ENCODE data around the gene ELMO2. TPM values are rescaled to one million over a fixed set of nuclear protein-coding genes. Genes with fewer than 3 reads are reported as not detected.
A peak's percentile ranks its signal among the peaks of the same experiment; 100 is the strongest.

Gene ELMO2
- total and polyA plus RNA-seq, 9 of the 15 experiments (the other 6 are each of a cell fraction or from before 2014, with no cell fraction given) = 7.5 to 21.5 (median 15.9) TPM

GRCh38 chr20:46438156-46438750 is 31.8 kb upstream of the ELMO2 start:
- in situ Hi-C loops (cut with MboI) (no loop called here), intact Hi-C loops (cut with micrococcal nuclease) (no loop called here)
- peak; percentile 15 to 32 (median 20) for DNase-seq (ENCODE audit: extremely low read depth in 1 of 4, low spot score in 3 of 4)
- 3% methylated on average over 4 of the region's 4 CpGs for WGBS (ENCODE audit: insufficient coverage, low coverage, missing lambda C conversion rate)
- no peak for FAIRE-seq
- ChIA-PET CTCF (ENCODE audit: low intra/inter-chr PET ratio) (interaction anchor here (1.4 to 1.7 kb wide), 2 partner anchors 131 to 306 kb away, joined by 5 to 8 read pairs; partner anchors contain the start of gene CDH22), POLR2A (interaction anchor here (0.5 to 1.1 kb wide), 4 partner anchors 28 to 109 kb away, joined by 3 to 5 read pairs (median 3); no protein-coding TSS in a partner anchor)
- no peaks in the 10 kb centered on the region for H3K36me3 ChIP-seq (ENCODE audit: control insufficient read depth, insufficient read depth, low read length)
- H3K27me3 ChIP-seq (ENCODE audit: control insufficient read depth in 2 of 2, insufficient read depth in 2 of 2, low read length in 2 of 2) = peaks cover 0 to 6% of the 10 kb centered on the region in 2 experiments; a peak in 2 of 5 replicates
- H3K9ac ChIP-seq (ENCODE audit: insufficient read depth in 1 of 2, low read depth in 2 of 2, low read length in 2 of 2) = no peak overlapping the region
- no peak overlapping the region for H3K4me3 ChIP-seq
- no peaks in the 10 kb centered on the region for H3K79me2 ChIP-seq (ENCODE audit: control insufficient read depth, insufficient read depth, low read length)
- H4K20me1 ChIP-seq (replicated peaks; ENCODE audit: control insufficient read depth, insufficient read depth, low read length) = no peaks in the 10 kb centered on the region
- BruUV-seq (replicated peaks) = no TSS peak
- H2AFZ ChIP-seq (ENCODE audit: low read depth, low read length) = no peak overlapping the region
- peak; percentile 55; the same call in 1 of the 3 replicates for ATAC-seq
- H3K27ac ChIP-seq (ENCODE audit: extremely low read depth, low read depth, low read length) = no peak overlapping the region
- no peak overlapping the region for H3K4me2 ChIP-seq (ENCODE audit: insufficient read depth, low read length)
- H3K9me1 ChIP-seq (ENCODE audit: control insufficient read depth, insufficient read depth, low read length) = no peaks in the 10 kb centered on the region
- no peaks in the 10 kb centered on the region for H3K4me1 ChIP-seq (replicated peaks in 1 of 2; ENCODE audit: control insufficient read depth in 2 of 2, insufficient read depth in 2 of 2, low read length in 2 of 2)
- no peaks in the 10 kb centered on the region for H3K9me3 ChIP-seq (replicated peaks; ENCODE audit: control insufficient read depth, insufficient read depth, low read depth, low read length)
- TF ChIP-seq ZNF695 (CRISPR knock-in tag; IDR thresholded peaks at IDR 0.05) = no peak
- TF ChIP-seq RAD21 (CRISPR knock-in tag; conservative IDR thresholded peaks at IDR 0.05 in 1 of 2, IDR thresholded peaks at IDR 0.05 in 1 of 2) = peak; percentile 39 to 66
- peak; percentile 40; the same call in 1 of the 2 replicates for TF ChIP-seq REST (IDR thresholded peaks at IDR 0.05; ENCODE audit: borderline replicate concordance)
- no peak for TF ChIP-seq REST (CRISPR knock-in tag; IDR thresholded peaks at IDR 0.05; ENCODE audit: low read depth)
- no peak for TF ChIP-seq ZNF592 (IDR thresholded peaks at IDR 0.05)
- TF ChIP-seq SMC3 (conservative IDR thresholded peaks at IDR 0.05; ENCODE audit: insufficient read depth, low read depth, low read length) = 0 out of 2 replicates have a peak, but pooled peaks have one; percentile 29
